Neural cell (in vitro differentiated cells): ENCODE data around the gene ODF2. TPM values are rescaled to one million over a fixed set of nuclear protein-coding genes. Genes with fewer than 3 reads are reported as not detected.

Experiments
- H2AFZ ChIP-seq: fragments of 200-600, 300-800 bp; sonication (generic), shearing (Covaris generic); 2 replicates; pipeline ENCODE4 v1.6.0; 2014; ENCODE audit warnings: low read depth, mild to moderate bottlenecking, antibody characterized with exemption, low read length, moderate library complexity
- H3F3A ChIP-seq: fragments of 200-600 bp; shearing (Covaris generic); 2 replicates; pipeline ENCODE4 v1.6.1; 2016; ENCODE audit warnings: mild to moderate bottlenecking, moderate library complexity, mixed read lengths, antibody characterized with exemption, low read length; ENCODE audit not compliant: insufficient read depth, poor library complexity, severe bottlenecking
- H3K27ac ChIP-seq: fragments of 200-600, 300-800 bp; sonication (generic), shearing (Covaris generic); 2 replicates; pipeline ENCODE4 v1.5.1; 2014; ENCODE audit warnings: mild to moderate bottlenecking, low read length, moderate library complexity
- H3K27me3 ChIP-seq: fragments of 300-800, 200-600 bp; sonication (generic), shearing (Covaris generic); 2 replicates; pipeline ENCODE4 v1.6.0; 2014; ENCODE audit warnings: mild to moderate bottlenecking, low read depth, low read length, moderate library complexity; ENCODE audit not compliant: insufficient read depth
- H3K36me3 ChIP-seq: fragments of 300-800, 200-600 bp; sonication (generic), shearing (Covaris generic); 2 replicates; pipeline ENCODE4 v1.5.1; 2014; ENCODE audit warnings: mild to moderate bottlenecking, antibody characterized with exemption, low read length, moderate library complexity; ENCODE audit not compliant: insufficient read depth
- H3K4me2 ChIP-seq: fragments of 300-800, 200-600 bp; sonication (generic), shearing (Covaris generic); 2 replicates; pipeline ENCODE4 v1.6.0; 2014; ENCODE audit warnings: mild to moderate bottlenecking, low read length
- H3K4me3 ChIP-seq: fragments of 300-800, 200-600 bp; sonication (generic), shearing (Covaris generic); 2 replicates; pipeline ENCODE4 v1.5.1; 2014; ENCODE audit warnings: mild to moderate bottlenecking, low read length, moderate library complexity
- H3K79me2 ChIP-seq: fragments of 200-600 bp; shearing (Covaris generic); replicated peaks from 2 replicates; pipeline ENCODE4 v1.6.0; 2014; ENCODE audit warnings: mild to moderate bottlenecking, low read length, moderate library complexity; ENCODE audit not compliant: insufficient read depth
- H3K9ac ChIP-seq: fragments of 300-800, 200-600 bp; sonication (generic), shearing (Covaris generic); 2 replicates; pipeline ENCODE4 v1.6.1; 2016; ENCODE audit warnings: mild to moderate bottlenecking, low read length, mixed read lengths
- H3K9me2 ChIP-seq: fragments of 200-600 bp; shearing (Covaris generic); 2 replicates; pipeline ENCODE4 v1.6.1; 2016; ENCODE audit warnings: mild to moderate bottlenecking, low read length, mixed read lengths; ENCODE audit not compliant: insufficient read depth
- H3K9me3 ChIP-seq: fragments of 200-600, 300-800 bp; sonication (generic), shearing (Covaris generic); 2 replicates; pipeline ENCODE4 v1.6.1; 2016; ENCODE audit warnings: mild to moderate bottlenecking, mixed run types, low read length, moderate library complexity, mixed read lengths
- H4K20me1 ChIP-seq: fragments of 200-600 bp; shearing (Covaris generic); 2 replicates; pipeline ENCODE4 v1.6.1; 2016; ENCODE audit warnings: mild to moderate bottlenecking, mixed run types; ENCODE audit not compliant: insufficient read depth
- CTCF ChIP-seq: fragments of 450-650 bp; IDR thresholded peaks from 2 replicates; pipeline ENCODE4 v1.5.1; 2014; ENCODE audit warnings: antibody characterized with exemption, mild to moderate bottlenecking, moderate library complexity; ENCODE audit not compliant: poor library complexity, severe bottlenecking
- EP300 ChIP-seq: fragments of 450-650 bp; conservative IDR thresholded peaks from 2 replicates; pipeline ENCODE4 v1.6.1; 2014; ENCODE audit warnings: antibody characterized with exemption, mild to moderate bottlenecking, moderate library complexity; ENCODE audit not compliant: poor library complexity, severe bottlenecking
- EZH2 ChIP-seq: fragments of 200-600, 300-800 bp; shearing (Covaris generic), sonication (generic); IDR thresholded peaks from 2 replicates; pipeline ENCODE4 v1.6.1; 2014; ENCODE audit warnings: antibody characterized with exemption, low read length, borderline replicate concordance, mild to moderate bottlenecking; ENCODE audit not compliant: insufficient read depth, poor library complexity, severe bottlenecking
- MXI1 ChIP-seq: fragments of 450-650 bp; conservative IDR thresholded peaks from 2 replicates; pipeline ENCODE4 v1.6.1; 2014; ENCODE audit warnings: antibody characterized with exemption, mild to moderate bottlenecking; ENCODE audit not compliant: poor library complexity, severe bottlenecking
- POLR2AphosphoS5 ChIP-seq: IDR thresholded peaks from 2 replicates; pipeline ENCODE4 v1.6.1; 2012
- RAD21 ChIP-seq: fragments of 450-650 bp; conservative IDR thresholded peaks from 2 replicates; pipeline ENCODE4 v1.6.1; 2014; ENCODE audit warnings: antibody characterized with exemption, mild to moderate bottlenecking, moderate library complexity
- SMC3 ChIP-seq: fragments of 450-650 bp; conservative IDR thresholded peaks from 2 replicates; pipeline ENCODE4 v1.6.1; 2014; ENCODE audit warnings: antibody characterized with exemption, mild to moderate bottlenecking, moderate library complexity; ENCODE audit not compliant: poor library complexity
- TAF1 ChIP-seq: IDR thresholded peaks from 2 replicates; pipeline ENCODE4 v1.6.1; 2012; ENCODE audit warnings: low read depth
- polyA plus RNA-seq: library from polyadenylated mRNA; depleted of rRNA; stranded (reverse); fragments of >200 nt; gene quantifications from 2 replicates; pipeline ENCODE4 v1.2.3, GENCODE V29; 2014
- TF ChIP-seq, protein P1 (sequence below): IDR thresholded peaks from 2 replicates; pipeline ENCODE4 v1.6.1; 2012; ENCODE audit warnings: borderline replicate concordance

ODF2 gene
- polyA plus RNA-seq, 1 donor from 2014 or later, result 39.3 TPM

GRCh38 chr9:128416432-128417019 lies 39.3 kb upstream of the ODF2 start:
- H2AFZ ChIP-seq, result no peak overlapping the region
- H3F3A ChIP-seq, result no peaks in the 10 kb centered on the region
- H3K36me3 ChIP-seq, result no peaks in the 10 kb centered on the region
- H3K4me2 ChIP-seq, result no peak overlapping the region
- peaks cover 73% of the 10 kb centered on the region for H3K27me3 ChIP-seq
- H4K20me1 ChIP-seq, result no peaks in the 10 kb centered on the region
- no peak overlapping the region for H3K9ac ChIP-seq
- no peaks in the 10 kb centered on the region for H3K79me2 ChIP-seq
- H3K9me2 ChIP-seq, result no peaks in the 10 kb centered on the region
- no peak overlapping the region for H3K4me3 ChIP-seq
- no peaks in the 10 kb centered on the region for H3K9me3 ChIP-seq
- TF ChIP-seq, protein P1, sequence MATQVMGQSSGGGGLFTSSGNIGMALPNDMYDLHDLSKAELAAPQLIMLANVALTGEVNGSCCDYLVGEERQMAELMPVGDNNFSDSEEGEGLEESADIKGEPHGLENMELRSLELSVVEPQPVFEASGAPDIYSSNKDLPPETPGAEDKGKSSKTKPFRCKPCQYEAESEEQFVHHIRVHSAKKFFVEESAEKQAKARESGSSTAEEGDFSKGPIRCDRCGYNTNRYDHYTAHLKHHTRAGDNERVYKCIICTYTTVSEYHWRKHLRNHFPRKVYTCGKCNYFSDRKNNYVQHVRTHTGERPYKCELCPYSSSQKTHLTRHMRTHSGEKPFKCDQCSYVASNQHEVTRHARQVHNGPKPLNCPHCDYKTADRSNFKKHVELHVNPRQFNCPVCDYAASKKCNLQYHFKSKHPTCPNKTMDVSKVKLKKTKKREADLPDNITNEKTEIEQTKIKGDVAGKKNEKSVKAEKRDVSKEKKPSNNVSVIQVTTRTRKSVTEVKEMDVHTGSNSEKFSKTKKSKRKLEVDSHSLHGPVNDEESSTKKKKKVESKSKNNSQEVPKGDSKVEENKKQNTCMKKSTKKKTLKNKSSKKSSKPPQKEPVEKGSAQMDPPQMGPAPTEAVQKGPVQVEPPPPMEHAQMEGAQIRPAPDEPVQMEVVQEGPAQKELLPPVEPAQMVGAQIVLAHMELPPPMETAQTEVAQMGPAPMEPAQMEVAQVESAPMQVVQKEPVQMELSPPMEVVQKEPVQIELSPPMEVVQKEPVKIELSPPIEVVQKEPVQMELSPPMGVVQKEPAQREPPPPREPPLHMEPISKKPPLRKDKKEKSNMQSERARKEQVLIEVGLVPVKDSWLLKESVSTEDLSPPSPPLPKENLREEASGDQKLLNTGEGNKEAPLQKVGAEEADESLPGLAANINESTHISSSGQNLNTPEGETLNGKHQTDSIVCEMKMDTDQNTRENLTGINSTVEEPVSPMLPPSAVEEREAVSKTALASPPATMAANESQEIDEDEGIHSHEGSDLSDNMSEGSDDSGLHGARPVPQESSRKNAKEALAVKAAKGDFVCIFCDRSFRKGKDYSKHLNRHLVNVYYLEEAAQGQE, result no peak
- TF ChIP-seq EZH2 (no peak), POLR2AphosphoS5 (no peak), RAD21 (no peak), CTCF (no peak), MXI1 (no peak), SMC3 (no peak), EP300 (no peak), TAF1 (no peak)
- no peak overlapping the region for H3K27ac ChIP-seq

GRCh38 chr9:128419061-128419925 lies 36.5 kb upstream of the ODF2 start:
- Histone ChIP-seq H3K9ac (no peak overlapping the region), H3K9me2 (no peaks in the 10 kb centered on the region), H4K20me1 (no peaks in the 10 kb centered on the region), H3K36me3 (no peaks in the 10 kb centered on the region), H3K79me2 (no peaks in the 10 kb centered on the region), H3K9me3 (no peaks in the 10 kb centered on the region), H2AFZ (no peak overlapping the region), H3F3A (no peaks in the 10 kb centered on the region), H3K27ac (no peak overlapping the region), H3K27me3 (peaks cover 66% of the 10 kb centered on the region), H3K4me3 (peak overlapping the region; percentile 69), H3K4me2 (no peak overlapping the region)
- TF ChIP-seq MXI1, result no peak
- no peak for TF ChIP-seq EZH2
- TF ChIP-seq POLR2AphosphoS5, result no peak
- no peak for TF ChIP-seq CTCF
